Mesenchymal stem cell (in vitro differentiated cells and primary cell): ENCODE measurements around the gene GULP1.
A peak's percentile ranks its signal among the peaks of the same experiment; 100 is the strongest.

Experiments used
- DNase-seq: peaks from one replicate; pipeline ENCODE4 v3.0.0-alpha.2; 2013
- H2AFZ ChIP-seq: one replicate; pipeline ENCODE4 v1.6.1; 2013; ENCODE audit warnings: low read depth, mild to moderate bottlenecking, control low read depth, inconsistent platforms, low read length, moderate library complexity
- H2AK5ac ChIP-seq: 2 replicates; pipeline ENCODE4 v1.6.1; 2013; ENCODE audit warnings: low read length, moderate library complexity, mild to moderate bottlenecking, inconsistent platforms; ENCODE audit not compliant: severe bottlenecking
- H2BK120ac ChIP-seq: one replicate; pipeline ENCODE4 v1.6.1; 2013; ENCODE audit warnings: low read depth, mild to moderate bottlenecking, inconsistent platforms, low read length, moderate library complexity
- H2BK12ac ChIP-seq, 2 experiments: one replicate each; pipeline ENCODE4 v1.6.1; 2013; ENCODE audit warnings: inconsistent platforms in 2 of 2, low read length in 2 of 2, mild to moderate bottlenecking in 2 of 2, moderate library complexity in 2 of 2, control low read depth in 1 of 2
- H2BK15ac ChIP-seq: one replicate; pipeline ENCODE4 v1.6.1; 2013; ENCODE audit warnings: mild to moderate bottlenecking, low read depth, inconsistent platforms; ENCODE audit not compliant: poor library complexity, severe bottlenecking
- H2BK5ac ChIP-seq: 2 replicates; pipeline ENCODE4 v1.6.1; 2013; ENCODE audit warnings: low read depth, mild to moderate bottlenecking, low read length, control low read depth, inconsistent platforms; ENCODE audit not compliant: poor library complexity, severe bottlenecking
- H3K14ac ChIP-seq, 2 experiments: one replicate each; pipeline ENCODE4 v1.6.1; 2013; ENCODE audit warnings: inconsistent platforms in 2 of 2, low read length in 2 of 2, control low read depth in 1 of 2, mild to moderate bottlenecking in 1 of 2, moderate library complexity in 1 of 2
- H3K18ac ChIP-seq, 2 experiments: one replicate each; pipeline ENCODE4 v1.6.1; 2013; ENCODE audit warnings: inconsistent platforms in 2 of 2, low read length in 2 of 2, control low read depth in 1 of 2, low read depth in 1 of 2, mild to moderate bottlenecking in 1 of 2
- H3K23ac ChIP-seq, 2 experiments: one replicate each; pipeline ENCODE4 v1.6.1; 2013; ENCODE audit warnings: inconsistent platforms in 2 of 2, low read length in 2 of 2, mild to moderate bottlenecking in 2 of 2, moderate library complexity in 2 of 2, control low read depth in 1 of 2
- H3K27ac ChIP-seq: 2 replicates; pipeline ENCODE4 v1.5.1; 2013; ENCODE audit warnings: mild to moderate bottlenecking, moderate library complexity, low read length, control low read depth, inconsistent platforms; ENCODE audit not compliant: poor library complexity, severe bottlenecking
- H3K27me3 ChIP-seq, 2 experiments: 2 replicates each; pipeline versions ENCODE4 v1.6.1 to v1.7.0; 2013; ENCODE audit warnings: low read length in 2 of 2, mild to moderate bottlenecking in 2 of 2, moderate library complexity in 2 of 2, control low read depth in 1 of 2, inconsistent platforms in 1 of 2; ENCODE audit not compliant: control insufficient read depth in 1 of 2, insufficient read depth in 1 of 2
- H3K36me3 ChIP-seq, 2 experiments: 2 replicates each; pipeline versions ENCODE4 v1.6.1 to v1.7.0; 2013; ENCODE audit warnings: low read length in 2 of 2, control low read depth in 1 of 2, inconsistent platforms in 1 of 2, low read depth in 1 of 2, mild to moderate bottlenecking in 1 of 2; ENCODE audit not compliant: insufficient read depth in 2 of 2, control insufficient read depth in 1 of 2
- H3K4ac ChIP-seq, 2 experiments: one replicate each; pipeline ENCODE4 v1.6.1; 2013; ENCODE audit warnings: inconsistent platforms in 2 of 2, low read length in 2 of 2, mild to moderate bottlenecking in 2 of 2, moderate library complexity in 2 of 2, control low read depth in 1 of 2, low read depth in 1 of 2
- H3K4me1 ChIP-seq: 2 replicates; pipeline ENCODE4 v1.6.1; 2013; ENCODE audit warnings: low read depth, low read length, control low read depth; ENCODE audit not compliant: control insufficient read depth, insufficient read depth
- H3K4me2 ChIP-seq: 2 replicates; pipeline ENCODE4 v1.6.1; 2013; ENCODE audit warnings: low read length, mild to moderate bottlenecking, inconsistent platforms; ENCODE audit not compliant: poor library complexity, severe bottlenecking
- H3K4me3 ChIP-seq, 2 experiments: 2 replicates each; pipeline versions ENCODE4 v1.5.1 to v1.7.0; 2013; ENCODE audit warnings: low read length in 2 of 2, mild to moderate bottlenecking in 2 of 2, control low read depth in 1 of 2, low read depth in 1 of 2; ENCODE audit not compliant: insufficient read depth in 1 of 2
- H3K79me1 ChIP-seq: replicated peaks from 2 replicates; pipeline ENCODE4 v1.6.1; 2013; ENCODE audit warnings: mild to moderate bottlenecking, control low read depth, low read length, inconsistent platforms; ENCODE audit not compliant: poor library complexity, severe bottlenecking
- H3K9ac ChIP-seq: 2 replicates; pipeline ENCODE4 v1.7.0; 2013; ENCODE audit warnings: mild to moderate bottlenecking, low read length, moderate library complexity
- H3K9me3 ChIP-seq: 2 replicates; pipeline ENCODE4 v1.7.0; 2013; ENCODE audit warnings: mild to moderate bottlenecking, low read length; ENCODE audit not compliant: control insufficient read depth
- H4K8ac ChIP-seq: one replicate; pipeline ENCODE4 v1.6.1; 2013; ENCODE audit warnings: inconsistent platforms, mild to moderate bottlenecking, low read length, moderate library complexity
- H4K91ac ChIP-seq: one replicate; pipeline ENCODE4 v1.6.1; 2013; ENCODE audit warnings: mild to moderate bottlenecking, low read length, inconsistent platforms
- WGBS: methylation state at CpG from one replicate; pipeline ENCODE4 v1.1.7; 2013; ENCODE audit warnings: mixed read lengths; 5-methylcytosine and 5-hydroxymethylcytosine counted together

GULP1 gene

GRCh38 chr2:188628989-188629752 lies 337.5 kb downstream of the GULP1 start:
- H4K91ac ChIP-seq: no peak overlapping the region
- peak overlapping the region; percentile 73 for H3K9ac ChIP-seq
- H3K4me2 ChIP-seq: no peak overlapping the region
- no peak overlapping the region for H2AFZ ChIP-seq
- WGBS: 54% methylated on average over 3 of the region's 4 CpGs
- no peak overlapping the region for H3K23ac ChIP-seq
- no peak overlapping the region for H4K8ac ChIP-seq
- no peak overlapping the region for H2AK5ac ChIP-seq
- no peaks in the 10 kb centered on the region for H3K4me1 ChIP-seq
- no peaks in the 10 kb centered on the region for H3K27me3 ChIP-seq
- DNase-seq: peak; percentile 61
- H2BK15ac ChIP-seq: no peak overlapping the region
- peak overlapping the region; percentile 80 for H3K27ac ChIP-seq
- no peaks in the 10 kb centered on the region for H3K36me3 ChIP-seq
- no peak overlapping the region for H2BK5ac ChIP-seq
- H3K14ac ChIP-seq: no peak overlapping the region
- no peaks in the 10 kb centered on the region for H3K9me3 ChIP-seq
- H2BK12ac ChIP-seq: peak overlapping the region in 1 of 2 experiments; percentile 65
- peak overlapping the region in 1 of 2 experiments; percentile 60 for H3K4ac ChIP-seq
- peak overlapping the region in 1 of 2 experiments; percentile 40 for H3K4me3 ChIP-seq
- H3K18ac ChIP-seq: peak overlapping the region; percentile 50 to 54
- H3K79me1 ChIP-seq: no peaks in the 10 kb centered on the region
- H2BK120ac ChIP-seq: no peak overlapping the region

- Histone ChIP-seq H3K18ac (peak overlapping the region; percentile 50 to 54), H2BK12ac (peak overlapping the region in 1 of 2 experiments; percentile 65), H3K4me3 (no peak overlapping the region), H3K14ac (no peak overlapping the region), H3K4me2 (no peak overlapping the region), H2AK5ac (no peak overlapping the region), H2BK120ac (no peak overlapping the region), H3K9ac (peak overlapping the region; percentile 73), H3K9me3 (no peaks in the 10 kb centered on the region), H3K4ac (peak overlapping the region in 1 of 2 experiments; percentile 60), H3K79me1 (no peaks in the 10 kb centered on the region), H4K91ac (no peak overlapping the region), H2BK15ac (no peak overlapping the region), H3K4me1 (no peaks in the 10 kb centered on the region), H3K36me3 (no peaks in the 10 kb centered on the region), H3K23ac (no peak overlapping the region), H2AFZ (no peak overlapping the region), H4K8ac (peak overlapping the region; percentile 27), H3K27me3 (no peaks in the 10 kb centered on the region), H3K27ac (peak overlapping the region; percentile 80), H2BK5ac (no peak overlapping the region)
- DNase-seq: peak; percentile 52
Measured at GRCh38 chr2:188629753-188630527, 338.3 kb downstream of the GULP1 start.

- peak overlapping the region; percentile 22 to 47 for H3K4ac ChIP-seq
- H2BK12ac ChIP-seq: peak overlapping the region; percentile 91 to 93
- H4K91ac ChIP-seq: peak overlapping the region; percentile 87
- no peak overlapping the region for H2BK5ac ChIP-seq
- H3K27ac ChIP-seq: peak overlapping the region; percentile 10
- no peaks in the 10 kb centered on the region for H3K79me1 ChIP-seq
- H3K36me3 ChIP-seq: no peaks in the 10 kb centered on the region
- H2AFZ ChIP-seq: no peak overlapping the region
- peak overlapping the region; percentile 65 for H2BK15ac ChIP-seq
- H3K27me3 ChIP-seq: no peaks in the 10 kb centered on the region
- no peak overlapping the region for H3K4me2 ChIP-seq
- H3K4me3 ChIP-seq: no peak overlapping the region
- peak overlapping the region; percentile 54 for H2BK120ac ChIP-seq
- H3K4me1 ChIP-seq: no peaks in the 10 kb centered on the region
- H3K14ac ChIP-seq: no peak overlapping the region
- H3K9me3 ChIP-seq: no peaks in the 10 kb centered on the region
- WGBS: 85% methylated on average over 8 of the region's 9 CpGs
- H4K8ac ChIP-seq: peak overlapping the region; percentile 10
- DNase-seq: peak; percentile 57
- H3K18ac ChIP-seq: peak overlapping the region; percentile 58 to 65
- H3K9ac ChIP-seq: no peak overlapping the region
- peak overlapping the region; percentile 28 for H2AK5ac ChIP-seq
- H3K23ac ChIP-seq: no peak overlapping the region
Measured at GRCh38 chr2:188631037-188631809, 339.5 kb downstream of the GULP1 start.
